HTERT RPE-1 (cell line): Measurements from ENCODE around the gene SDC1.

Experiments
- in situ Hi-C: fragments of 300-500 bp; cut with MboI; formaldehyde crosslinking; loops from 4 replicates; pipeline ENCODE4 v1.14.3; 2020; ENCODE audit warnings: low sequenced_read_pairs

The SDC1 gene

DNA sequence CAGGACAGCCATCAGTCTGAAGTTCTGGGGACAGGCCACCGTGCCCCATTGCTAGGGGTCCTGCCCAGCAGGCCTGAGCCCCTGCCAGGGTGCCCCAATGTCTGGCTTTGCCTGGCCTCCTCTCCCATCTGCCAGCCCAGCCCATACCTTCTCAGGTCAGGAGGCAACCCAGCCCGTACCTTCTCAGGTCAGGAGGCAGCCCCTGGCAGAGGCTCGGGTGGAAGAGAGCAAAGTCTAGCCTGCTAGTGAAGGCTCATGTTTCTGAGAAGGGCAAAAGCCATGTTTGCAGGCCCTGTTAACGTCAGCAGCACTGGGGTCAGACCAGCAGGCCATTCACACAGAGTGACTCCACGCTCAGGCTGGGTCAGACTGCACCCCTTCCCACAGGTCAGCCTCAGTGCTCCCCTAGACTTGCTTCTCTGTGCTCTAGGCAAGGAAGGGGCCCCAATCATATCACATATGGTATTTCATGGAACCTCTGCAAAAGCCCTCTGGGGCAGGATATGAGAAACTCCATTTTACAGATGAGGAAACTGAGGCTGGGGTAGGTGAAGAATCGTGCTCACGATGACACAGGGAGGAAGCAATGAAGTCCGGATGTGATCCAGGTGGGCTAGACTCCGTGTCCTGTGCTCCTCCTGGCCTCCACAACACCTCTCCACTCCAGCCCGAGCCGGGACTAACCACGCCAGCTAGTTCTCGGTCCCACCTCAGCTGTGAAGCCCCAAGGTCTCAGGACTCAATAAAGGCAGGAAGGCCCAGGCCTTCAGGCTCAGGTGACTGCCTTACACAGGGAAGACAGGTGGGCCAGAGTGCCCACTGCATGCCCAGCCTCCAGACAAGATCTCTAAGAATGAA, 9.5 kb downstream of the SDC1 start:
- in situ Hi-C loops: no loop called here

DNA sequence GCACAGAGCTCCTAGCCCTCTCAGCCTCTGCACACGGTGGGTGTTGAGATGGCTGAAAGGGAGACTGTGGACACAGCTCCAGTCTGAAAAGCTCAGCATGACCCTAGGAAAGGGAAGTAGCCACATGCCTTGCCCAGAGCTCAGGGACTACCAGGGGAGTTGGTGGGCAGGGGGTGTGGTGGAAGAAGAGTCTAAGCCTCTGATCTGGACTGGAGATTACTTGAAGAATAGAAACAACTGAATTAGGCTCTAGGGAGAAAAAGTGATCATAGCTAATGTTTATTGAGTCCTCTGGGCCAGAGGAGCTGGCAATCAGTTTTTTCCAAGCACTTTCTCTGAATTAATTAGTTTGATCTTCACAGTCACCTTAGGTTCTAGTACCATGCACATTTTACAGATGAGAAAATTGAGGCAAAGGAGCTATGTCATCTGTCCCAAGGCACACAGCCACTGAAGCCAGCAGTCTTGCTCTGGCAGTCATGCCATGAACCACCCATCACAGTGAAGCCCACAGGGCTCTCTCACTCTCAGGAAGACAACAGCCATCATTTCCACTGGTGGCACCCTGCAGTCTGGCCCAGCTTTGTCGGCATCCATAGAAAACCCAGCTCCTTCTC, 10.3 kb downstream of the SDC1 start:
- in situ Hi-C loops: no loop called here

DNA sequence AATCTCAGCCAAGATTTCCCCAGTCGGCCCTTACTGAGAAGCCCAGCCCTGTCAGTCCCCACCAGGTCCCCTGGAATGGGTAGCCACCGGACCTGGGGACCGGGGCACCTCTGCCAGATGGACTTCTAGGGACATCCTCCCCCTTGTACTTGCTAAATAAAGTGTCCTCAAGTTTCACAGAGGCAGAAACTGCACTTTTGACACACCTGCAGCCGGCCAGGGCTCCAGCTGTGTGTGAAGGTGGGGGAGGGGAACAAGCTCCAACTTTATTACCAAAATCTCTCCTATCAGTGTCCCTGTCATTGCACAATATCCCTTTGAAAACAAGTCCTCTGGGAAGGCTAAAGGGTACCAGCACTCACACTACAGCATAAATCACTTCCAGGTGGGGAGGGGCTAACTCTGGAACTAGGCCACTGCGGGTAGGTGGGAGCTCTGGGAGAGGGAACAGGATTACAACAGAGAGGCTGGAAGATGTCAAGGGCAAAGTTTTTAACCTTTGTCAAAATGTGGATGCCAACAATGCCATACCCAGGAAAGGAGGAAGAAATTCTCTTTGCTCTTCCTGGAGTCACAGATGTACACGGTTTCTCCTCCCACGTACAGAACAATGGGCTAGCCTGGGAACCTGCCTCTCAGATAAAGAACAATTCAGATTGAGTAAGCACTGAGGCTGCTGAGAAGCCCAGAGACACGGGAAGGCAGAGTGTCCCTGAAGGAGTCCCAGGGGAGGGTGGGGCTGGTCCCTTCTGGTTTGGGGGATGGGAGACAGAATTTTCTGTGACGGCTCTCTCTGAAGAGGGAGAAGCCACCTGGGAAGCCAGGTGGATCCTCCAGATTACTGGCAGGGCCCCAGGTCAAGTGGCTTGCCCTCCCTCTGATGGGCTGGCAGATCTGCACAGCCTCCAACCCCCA, 11.0 kb downstream of the SDC1 start:
- in situ Hi-C loops: no loop called here

DNA sequence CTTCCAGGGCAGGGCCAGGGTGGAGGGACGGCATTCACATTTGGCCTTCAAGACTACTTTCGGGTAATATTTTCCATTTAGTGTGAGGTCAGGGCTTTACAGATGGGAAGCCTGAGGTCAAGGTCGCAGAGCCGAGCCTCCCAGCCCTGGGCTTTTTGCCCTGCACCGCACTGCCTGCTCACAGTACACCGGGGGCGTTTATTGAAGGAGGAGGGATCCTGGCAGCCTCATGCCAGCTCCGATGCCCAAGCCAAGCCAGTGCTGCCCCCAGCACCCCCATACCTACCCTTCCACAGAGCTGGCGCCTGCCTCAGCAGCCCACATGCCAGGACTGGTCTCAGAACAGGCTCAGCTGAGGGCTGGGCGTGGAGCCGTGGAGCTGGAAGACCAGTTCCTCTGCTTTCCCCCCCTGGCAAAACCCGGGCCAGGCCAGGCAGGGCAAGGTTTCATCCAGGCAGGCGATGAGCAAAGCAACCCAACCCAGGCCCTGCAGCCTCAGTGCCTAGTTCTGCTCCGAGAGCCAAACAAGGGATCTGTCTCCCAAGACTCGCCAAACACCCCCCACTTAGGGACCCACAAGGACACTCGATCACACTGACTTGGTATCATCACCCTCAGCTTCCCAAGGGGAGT, 11.9 kb downstream of the SDC1 start:
- in situ Hi-C loops: no loop called here

DNA sequence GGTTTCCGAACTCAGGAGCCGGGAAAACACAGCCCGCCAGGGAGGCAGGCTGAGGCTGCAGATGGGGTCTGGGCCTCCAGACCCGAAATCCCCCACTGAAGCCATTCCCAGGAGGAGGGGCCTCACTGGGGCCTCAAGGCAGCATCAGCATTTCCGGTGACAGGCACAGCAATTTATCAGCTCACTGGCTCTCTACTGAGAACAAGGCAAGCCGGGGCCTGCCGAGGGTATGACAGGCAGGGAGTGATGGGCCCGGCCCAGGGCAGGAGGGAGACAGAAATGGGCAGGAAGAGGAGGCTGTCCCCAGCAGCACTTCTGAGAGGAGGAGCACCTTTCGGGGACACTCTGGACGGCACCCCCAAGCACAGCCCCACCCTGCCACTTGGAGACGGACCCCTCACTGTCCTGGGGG, 12.5 kb downstream of the SDC1 start:
- in situ Hi-C loops: no loop called here

DNA sequence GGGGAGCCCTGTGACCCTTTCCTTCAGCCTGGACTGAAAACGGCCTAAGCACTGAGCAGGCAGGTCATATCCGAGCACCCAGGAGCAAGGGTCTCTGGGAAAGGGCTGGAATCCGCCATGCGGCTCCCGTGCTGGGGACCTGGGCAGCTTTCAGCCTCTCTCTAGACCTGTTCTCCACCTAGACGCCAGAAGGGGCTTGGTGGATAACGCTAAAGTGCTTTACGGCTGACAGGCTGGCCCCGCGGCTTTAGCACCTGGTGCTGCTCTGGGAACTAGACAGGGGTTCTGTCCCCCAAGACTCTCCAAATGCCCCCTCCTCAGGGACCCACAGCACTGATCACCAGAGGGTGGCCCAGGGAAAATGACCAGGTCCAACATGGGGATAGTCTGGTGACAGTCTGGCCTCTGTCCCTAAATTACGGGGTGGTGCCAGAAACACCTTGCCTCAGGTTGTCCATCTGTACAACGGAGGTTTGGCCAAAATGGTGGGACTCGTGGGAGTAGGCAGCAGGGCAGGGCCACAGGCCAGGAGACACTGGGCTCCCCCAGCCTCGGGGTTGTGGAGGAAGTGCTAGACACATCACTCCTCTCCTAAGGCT, 13.0 kb downstream of the SDC1 start:
- in situ Hi-C loops: no loop called here

DNA sequence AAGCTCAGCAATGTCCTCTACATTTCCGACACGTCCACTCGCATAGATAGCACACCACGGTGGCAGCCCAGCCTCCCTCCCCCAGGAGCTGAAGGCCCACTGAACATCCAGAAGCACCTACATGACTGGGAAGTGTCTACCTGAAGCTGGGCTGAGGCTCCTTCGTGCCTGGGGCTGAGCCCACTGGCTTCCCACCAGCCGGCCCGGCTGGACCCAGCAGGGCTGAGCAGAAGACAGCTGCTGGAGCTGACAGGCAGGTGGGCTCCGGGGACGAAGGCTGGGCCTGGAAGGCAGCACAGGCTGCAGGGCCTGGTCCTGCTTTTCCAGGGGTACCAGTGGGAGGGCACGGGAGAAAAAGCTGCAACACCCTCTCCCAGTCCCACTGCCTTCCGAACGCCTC, 13.5 kb downstream of the SDC1 start:
- in situ Hi-C loops: no loop called here

DNA sequence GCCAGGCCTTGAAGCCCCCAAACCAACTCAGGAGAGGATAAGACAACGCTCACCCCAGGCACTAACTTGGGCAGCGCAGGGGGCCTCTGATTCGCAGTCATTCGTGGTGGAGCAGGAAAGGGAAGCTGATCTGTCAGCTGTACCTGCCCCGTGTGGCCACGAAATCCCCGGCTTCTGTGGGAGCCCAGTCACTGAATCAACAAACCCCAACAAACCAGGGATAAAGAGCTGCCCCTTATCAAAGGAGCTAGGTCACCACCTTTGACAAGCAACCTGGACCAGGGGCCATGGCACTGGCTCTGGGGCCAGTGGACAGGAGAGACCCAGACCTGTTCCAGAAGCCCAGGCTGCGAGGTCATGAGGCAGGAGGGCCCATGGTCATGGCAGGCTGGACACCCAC, 14.5 kb downstream of the SDC1 start:
- in situ Hi-C loops: no loop called here

DNA sequence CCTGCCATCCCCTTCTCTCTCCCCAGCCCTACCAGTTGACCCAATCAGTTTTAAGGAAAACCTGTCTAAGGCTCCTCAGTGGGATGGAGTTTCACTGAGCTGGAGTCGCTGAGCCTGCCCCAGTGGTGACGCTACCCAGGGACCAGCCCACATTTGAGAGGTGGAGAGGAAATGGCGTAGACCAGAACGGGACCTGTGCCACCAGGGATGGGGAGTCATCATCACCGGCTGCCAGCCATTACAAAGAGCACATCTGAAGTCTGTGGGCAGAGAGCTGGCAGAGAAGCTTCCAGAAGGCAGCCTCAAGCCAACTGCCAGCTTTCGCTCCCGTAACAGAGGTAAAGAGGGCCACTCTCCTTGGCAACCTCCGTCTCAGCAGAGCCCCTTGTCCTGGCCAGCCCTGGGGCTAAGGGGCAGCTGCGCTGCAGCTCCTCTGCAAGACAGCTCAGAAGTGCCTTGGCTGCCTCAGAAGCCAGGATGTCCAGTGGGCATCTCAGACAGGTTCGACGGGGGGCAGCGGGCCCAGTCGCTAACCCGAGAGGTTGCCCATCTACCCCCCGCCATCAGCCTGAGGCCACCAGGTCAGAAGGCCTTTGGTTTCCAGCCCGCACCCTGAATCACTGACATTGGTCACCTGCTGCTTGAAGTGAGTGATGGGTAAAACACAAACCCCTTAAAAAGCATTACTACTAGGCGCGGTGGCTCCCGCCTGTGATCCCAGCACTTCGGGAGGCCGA, 15.4 kb downstream of the SDC1 start:
- in situ Hi-C loops: no loop called here

DNA sequence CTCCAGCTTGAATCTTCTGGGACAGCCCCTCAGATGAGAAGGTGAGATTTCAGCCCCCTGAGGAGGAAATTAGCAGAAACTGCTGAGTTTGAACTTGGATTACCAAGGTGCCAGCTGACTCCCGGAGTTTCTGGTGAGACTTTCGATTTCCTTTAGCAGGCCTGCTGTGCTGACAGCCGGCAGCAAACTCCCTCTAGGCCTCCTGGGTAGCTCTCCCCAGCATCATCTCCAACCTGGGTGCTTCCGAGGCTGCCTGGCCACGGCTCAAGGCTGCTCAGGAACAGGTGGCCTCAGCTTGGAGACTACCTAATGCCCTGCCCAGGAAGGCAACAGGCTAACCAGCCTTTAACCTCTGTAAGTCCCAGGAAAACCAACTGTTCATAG, 16.5 kb downstream of the SDC1 start:
- in situ Hi-C loops: no loop called here

DNA sequence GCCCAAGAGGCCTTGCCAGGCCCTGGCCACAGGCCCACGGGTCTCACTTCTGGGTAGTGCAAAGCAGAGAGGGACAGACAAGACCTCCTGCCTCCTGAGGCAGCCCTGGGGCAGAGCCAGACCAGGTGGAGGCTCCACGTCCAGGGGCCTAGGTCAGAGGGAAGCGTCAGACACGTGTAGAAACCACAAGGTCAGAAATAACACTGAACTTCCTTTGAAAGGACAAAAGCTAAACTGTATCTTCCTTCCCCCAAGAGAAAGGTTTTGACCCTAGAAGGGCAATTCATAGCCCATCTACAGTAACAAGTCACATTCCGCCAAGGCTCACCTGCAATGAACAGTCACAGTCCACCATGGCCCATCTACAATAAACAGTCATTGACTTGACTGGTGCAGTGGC, 17.9 kb downstream of the SDC1 start:
- in situ Hi-C loops: no loop called here

DNA sequence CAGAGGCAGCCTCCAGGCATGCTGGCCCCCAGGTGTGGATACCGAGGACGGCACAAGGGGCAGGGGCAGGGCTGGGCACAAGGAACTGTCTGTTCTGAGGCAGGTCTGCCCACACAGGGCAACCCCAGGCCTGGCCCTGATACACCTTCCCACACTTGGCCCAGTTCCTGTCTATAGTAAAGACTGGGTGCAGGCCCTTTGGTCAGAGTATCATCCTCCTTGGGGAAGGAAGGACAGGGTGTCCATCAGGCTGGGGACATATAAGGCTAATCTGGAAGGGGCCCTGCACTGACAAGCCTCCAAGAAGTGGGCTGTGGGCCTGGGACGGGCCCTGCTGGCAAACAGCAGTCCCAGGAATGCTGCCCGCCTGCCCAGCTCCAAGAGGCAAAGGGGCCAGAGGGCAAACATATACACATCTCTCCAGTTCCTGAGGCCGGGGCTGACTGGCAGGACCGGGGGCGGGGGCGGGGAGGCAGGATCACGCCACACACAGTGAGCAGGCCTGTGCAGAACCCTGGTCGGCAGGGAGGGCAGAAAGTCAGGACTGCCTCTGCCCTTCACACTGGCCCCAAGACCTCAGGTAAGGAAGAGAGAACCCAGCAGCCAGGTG, 18.9 kb downstream of the SDC1 start:
- in situ Hi-C loops: no loop called here

DNA sequence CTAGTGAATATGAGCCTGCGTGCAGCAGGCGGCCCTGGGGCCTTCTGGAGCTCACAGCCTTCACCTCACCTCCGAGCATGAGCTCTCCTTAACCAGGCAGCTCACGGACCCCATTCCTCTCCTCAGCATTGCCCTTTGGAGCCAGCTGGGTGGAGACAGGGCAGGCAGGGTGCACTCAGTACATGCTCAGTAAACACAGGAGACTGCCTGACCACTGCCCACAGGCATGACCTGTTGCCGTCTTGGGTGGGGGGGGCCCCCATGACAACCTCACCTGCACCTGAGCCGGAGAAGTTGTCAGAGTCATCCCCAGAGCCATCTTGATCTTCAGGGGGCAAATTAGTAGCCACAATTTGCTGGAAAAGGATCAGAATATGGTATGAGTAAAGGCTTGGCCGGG, 19.9 kb downstream of the SDC1 start:
- in situ Hi-C loops: no loop called here

DNA sequence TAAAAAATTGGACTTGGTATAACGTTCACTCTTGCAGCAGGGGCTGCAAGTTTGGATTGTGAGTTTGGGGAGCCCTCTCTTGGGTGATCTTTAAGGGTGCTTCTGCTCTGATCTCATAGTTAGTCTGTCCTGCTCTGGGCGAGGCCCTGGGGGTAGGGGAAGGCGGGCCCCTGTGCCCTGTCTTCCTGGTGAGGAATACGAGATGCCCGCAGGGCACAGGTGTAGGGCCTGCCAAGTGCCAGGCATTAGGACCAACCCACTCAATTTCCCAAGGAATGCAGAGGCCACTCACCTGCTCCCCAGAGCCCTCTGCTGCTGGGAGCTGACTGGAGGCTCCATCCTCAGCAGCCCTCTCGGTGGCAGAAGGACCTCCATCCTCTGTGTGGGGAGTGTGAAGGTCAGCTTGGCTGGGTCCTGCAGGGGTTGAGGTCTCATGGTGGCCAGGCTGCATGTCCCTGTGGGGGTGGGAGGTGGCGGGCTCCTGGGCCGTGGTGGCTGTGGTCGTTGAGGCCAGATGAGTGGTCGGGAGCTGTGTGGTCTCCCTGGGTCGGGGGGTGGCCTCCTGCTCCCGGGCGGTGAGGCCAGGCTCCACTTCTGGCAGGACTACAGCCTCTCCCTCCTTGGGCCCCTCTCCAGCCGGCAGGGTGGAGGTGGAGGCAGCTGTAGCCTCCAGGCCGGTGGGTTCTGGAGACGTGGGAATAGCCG, 21.3 kb downstream of the SDC1 start:
- in situ Hi-C loops: no loop called here

DNA sequence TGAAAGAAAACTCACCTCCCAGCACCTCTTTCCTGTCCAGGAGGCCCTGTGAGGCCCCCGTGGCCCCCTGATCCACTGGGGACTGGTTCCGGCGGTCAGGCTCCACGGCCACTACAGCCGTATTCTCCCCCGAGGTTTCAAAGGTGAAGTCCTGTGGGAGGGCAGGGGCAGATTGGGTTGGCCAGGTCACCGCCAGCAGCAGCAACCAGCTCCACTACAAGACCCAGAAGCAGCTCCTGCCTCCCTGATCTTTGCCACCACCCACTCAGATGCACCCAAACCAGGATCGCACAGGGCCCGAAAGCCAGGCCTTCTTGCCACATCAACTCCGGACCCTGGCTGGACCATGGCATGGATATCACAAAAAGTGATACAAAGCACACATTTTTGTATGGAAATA, 21.9 kb downstream of the SDC1 start:
- in situ Hi-C loops: no loop called here

DNA sequence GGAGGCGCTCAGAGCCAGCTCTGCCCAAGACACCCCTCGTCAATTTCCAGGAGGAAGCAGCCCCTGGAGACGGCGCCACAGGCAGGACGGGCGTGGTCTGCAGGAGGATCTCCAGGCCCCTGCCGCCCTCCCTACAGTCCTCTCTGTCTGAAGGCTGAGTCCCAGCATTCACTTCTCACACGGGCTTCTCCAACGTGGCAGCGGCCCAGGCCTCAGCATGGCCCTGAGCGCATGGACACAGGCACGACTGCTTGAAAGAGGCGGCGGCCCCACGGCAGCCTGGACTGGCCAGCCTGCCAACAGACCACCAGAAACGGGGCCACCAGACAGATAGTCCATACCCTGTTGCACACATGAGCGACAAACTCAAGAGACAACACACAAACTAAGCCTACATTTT, 23.3 kb downstream of the SDC1 start:
- in situ Hi-C loops: no loop called here

DNA sequence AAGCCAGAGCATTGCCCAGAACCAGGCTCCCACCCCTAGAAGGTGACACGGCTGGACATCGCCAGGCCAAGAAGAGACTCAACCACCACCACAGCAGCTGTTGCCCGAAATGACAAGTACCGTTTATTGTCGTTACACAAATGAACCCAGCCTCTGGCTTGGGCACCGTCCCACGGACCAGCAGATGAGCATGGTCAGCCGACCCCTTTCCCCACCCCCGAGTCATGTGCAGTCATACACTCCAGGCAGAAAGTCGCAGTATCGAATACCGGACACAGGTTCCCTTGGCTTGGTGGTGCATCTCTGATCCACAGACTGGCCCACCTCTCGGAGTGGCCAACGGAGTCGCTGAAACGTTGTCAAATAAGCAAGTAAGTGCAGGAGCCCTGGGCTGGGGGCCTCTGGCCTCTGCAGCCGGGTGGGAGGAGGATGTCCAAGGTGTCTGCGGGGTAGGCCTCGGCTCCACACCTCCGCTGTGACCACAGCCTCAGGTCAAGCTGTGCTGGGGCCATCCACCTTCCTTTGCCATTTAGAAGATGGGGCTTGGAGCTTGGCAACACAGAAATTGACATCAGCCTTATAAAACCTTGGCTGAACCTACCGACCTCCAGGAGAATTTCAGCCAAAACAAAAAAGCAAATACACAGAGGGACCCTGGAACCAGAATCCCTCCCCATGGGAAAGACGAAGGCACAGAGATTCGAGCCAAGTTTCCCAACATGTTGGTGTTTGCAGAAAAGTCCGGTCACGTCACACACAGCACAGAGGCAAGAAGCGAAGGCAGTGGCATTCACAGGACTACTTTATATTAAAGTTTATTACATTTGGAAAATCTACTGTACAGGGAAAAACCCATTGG, 24.0 kb downstream of the SDC1 start:
- in situ Hi-C loops: no loop called here

DNA sequence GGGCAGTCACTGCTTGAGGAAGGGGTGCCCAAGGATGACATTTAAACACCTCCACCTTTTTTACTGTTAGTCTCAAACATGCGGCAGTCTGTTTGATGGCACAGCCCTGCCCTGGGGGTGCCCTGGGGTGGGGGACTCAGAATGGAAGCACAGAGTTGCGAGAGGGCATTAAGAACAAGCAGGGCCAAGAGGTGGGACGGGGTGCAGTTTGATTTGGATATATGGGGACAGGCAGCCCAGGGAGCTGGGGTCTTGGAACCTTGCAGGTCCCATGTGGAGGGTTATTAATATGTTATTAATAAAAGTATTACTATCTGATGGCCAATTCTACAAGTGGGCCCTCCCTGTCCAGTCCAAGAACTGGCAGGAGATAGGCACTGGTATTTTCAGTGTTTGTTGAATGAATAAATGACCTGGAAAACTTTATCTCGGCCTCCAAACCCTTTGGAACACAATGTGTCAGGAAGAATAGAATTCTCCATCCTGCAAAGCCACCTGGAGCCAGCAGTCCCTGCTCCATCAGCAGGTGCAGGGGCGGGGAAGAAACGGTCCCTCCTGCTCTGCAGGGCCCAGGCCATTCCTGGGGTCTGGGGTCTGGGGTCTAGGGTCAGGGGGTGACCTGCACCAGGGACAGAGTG, 25.2 kb downstream of the SDC1 start:
- in situ Hi-C loops: no loop called here
